GM23338 (cell line): ENCODE results near the gene RIMOC1. TPM values are rescaled to one million over a fixed set of nuclear protein-coding genes. Genes with fewer than 3 reads are reported as not detected.

ENCODE experiments used
- polyA plus RNA-seq: library from polyadenylated mRNA; unstranded; fragments of >200 nt; fragmentation: Nextera tagmentation; extraction: Ambion mirVana; gene quantifications from 2 replicates; pipeline ENCODE4 v1.2.1, GENCODE V29; 2016
- total RNA-seq: library from RNA; depleted of rRNA; stranded (reverse); fragments of >200 nt; shearing (Covaris generic); gene quantifications from 2 replicates; pipeline ENCODE4 v1.2.3, GENCODE V29; 2014; rRNA removed

RIMOC1 gene
- total and polyA plus RNA-seq, 2 experiments from 2014 or later, result 26.4 to 30.3 TPM

Other genes with a start within 250 kb of the RIMOC1 start
- 29.2 and 37.0 TPM in 2 replicates for gene OXCT1, start 33.9 kb upstream of the RIMOC1 start, total RNA-seq
- gene OXCT1, start 33.9 kb upstream of the RIMOC1 start, polyA plus RNA-seq, result 11.6 and 12.9 TPM in 2 replicates
- gene FBXO4, start 20.9 kb downstream of the RIMOC1 start, total RNA-seq, result 0.54 and 0.63 TPM in 2 replicates
- 0.52 and 0.74 TPM in 2 replicates for gene FBXO4, start 20.9 kb downstream of the RIMOC1 start, polyA plus RNA-seq